Measurements from ENCODE around the gene NFIA.

The NFIA gene

GRCh38 chr1:61386323-61386722, 304.0 kb downstream of the NFIA start:
- Histone ChIP-seq H3K4me3 (IDR thresholded peaks at IDR 0.05; ENCODE audit: insufficient read depth, low read depth, low read length) (no peak overlapping the region), H2AFZ (ENCODE audit: low read depth) (peak overlapping the region; percentile 53; the same call in 1 of the 2 replicates), H3K27me3 (ENCODE audit: insufficient read depth, low read depth) (no peaks in the 10 kb centered on the region), H3K4me2 (no peak overlapping the region), H3K4me1 (ENCODE audit: low read depth, poor library complexity, severe bottlenecking) (peaks cover 18% of the 10 kb centered on the region), H3K27ac (no peak overlapping the region), H3K9ac (no peak overlapping the region), H3K36me3 (ENCODE audit: insufficient read depth) (no peaks in the 10 kb centered on the region), H4K20me1 (ENCODE audit: insufficient read depth) (no peaks in the 10 kb centered on the region), H3K79me2 (ENCODE audit: insufficient read depth, low read depth) (no peaks in the 10 kb centered on the region)
- TF ChIP-seq, protein P1, sequence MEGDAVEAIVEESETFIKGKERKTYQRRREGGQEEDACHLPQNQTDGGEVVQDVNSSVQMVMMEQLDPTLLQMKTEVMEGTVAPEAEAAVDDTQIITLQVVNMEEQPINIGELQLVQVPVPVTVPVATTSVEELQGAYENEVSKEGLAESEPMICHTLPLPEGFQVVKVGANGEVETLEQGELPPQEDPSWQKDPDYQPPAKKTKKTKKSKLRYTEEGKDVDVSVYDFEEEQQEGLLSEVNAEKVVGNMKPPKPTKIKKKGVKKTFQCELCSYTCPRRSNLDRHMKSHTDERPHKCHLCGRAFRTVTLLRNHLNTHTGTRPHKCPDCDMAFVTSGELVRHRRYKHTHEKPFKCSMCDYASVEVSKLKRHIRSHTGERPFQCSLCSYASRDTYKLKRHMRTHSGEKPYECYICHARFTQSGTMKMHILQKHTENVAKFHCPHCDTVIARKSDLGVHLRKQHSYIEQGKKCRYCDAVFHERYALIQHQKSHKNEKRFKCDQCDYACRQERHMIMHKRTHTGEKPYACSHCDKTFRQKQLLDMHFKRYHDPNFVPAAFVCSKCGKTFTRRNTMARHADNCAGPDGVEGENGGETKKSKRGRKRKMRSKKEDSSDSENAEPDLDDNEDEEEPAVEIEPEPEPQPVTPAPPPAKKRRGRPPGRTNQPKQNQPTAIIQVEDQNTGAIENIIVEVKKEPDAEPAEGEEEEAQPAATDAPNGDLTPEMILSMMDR (conservative IDR thresholded peaks at IDR 0.05; ENCODE audit: low read depth, low read length): no peak

GRCh38 chr1:61386770-61387169, 304.4 kb downstream of the NFIA start:
- H3K9ac ChIP-seq: no peak overlapping the region; the same call in 1 of the 2 replicates
- H3K4me3 ChIP-seq (IDR thresholded peaks at IDR 0.05; ENCODE audit: insufficient read depth, low read depth, low read length): no peak overlapping the region
- peaks cover 18% of the 10 kb centered on the region for H3K4me1 ChIP-seq (ENCODE audit: low read depth, poor library complexity, severe bottlenecking)
- peak overlapping the region; percentile 56 for H3K4me2 ChIP-seq
- no peaks in the 10 kb centered on the region for H3K27me3 ChIP-seq (ENCODE audit: insufficient read depth, low read depth)
- H2AFZ ChIP-seq (ENCODE audit: low read depth): peak overlapping the region; percentile 53
- TF ChIP-seq, protein P1 (conservative IDR thresholded peaks at IDR 0.05; ENCODE audit: low read depth, low read length): no peak
- H4K20me1 ChIP-seq (ENCODE audit: insufficient read depth): no peaks in the 10 kb centered on the region
- no peaks in the 10 kb centered on the region for H3K36me3 ChIP-seq (ENCODE audit: insufficient read depth)
- no peaks in the 10 kb centered on the region for H3K79me2 ChIP-seq (ENCODE audit: insufficient read depth, low read depth)
- H3K27ac ChIP-seq: peak overlapping the region; percentile 14; the same call in 1 of the 2 replicates

DNA sequence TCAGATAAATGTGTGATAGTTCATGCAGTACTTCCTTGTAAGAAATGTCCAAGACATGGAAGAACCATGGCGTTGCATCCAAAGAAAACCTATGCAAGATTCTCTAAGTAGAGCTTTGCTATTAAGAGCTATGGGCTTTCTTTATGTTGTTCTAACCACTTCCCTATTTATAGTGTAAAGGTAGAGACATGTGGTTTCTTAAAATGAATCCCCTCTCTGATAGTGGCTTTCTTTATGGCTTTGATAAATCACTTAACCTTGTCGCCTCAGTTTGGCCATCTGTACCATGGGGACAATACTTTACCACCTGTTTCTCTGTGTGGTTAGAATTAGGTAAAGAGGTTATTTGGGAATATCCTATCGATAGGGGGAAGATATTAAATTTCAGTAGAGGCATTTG, 305.5 kb downstream of the NFIA start:
- H3K79me2 ChIP-seq (ENCODE audit: insufficient read depth, low read depth): no peaks in the 10 kb centered on the region
- H3K27ac ChIP-seq: peak overlapping the region; percentile 14; the same call in 1 of the 2 replicates
- no peaks in the 10 kb centered on the region for H4K20me1 ChIP-seq (ENCODE audit: insufficient read depth)
- peaks cover 18% of the 10 kb centered on the region for H3K4me1 ChIP-seq (ENCODE audit: low read depth, poor library complexity, severe bottlenecking)
- no peak overlapping the region for H3K4me3 ChIP-seq (IDR thresholded peaks at IDR 0.05; ENCODE audit: insufficient read depth, low read depth, low read length)
- no peaks in the 10 kb centered on the region for H3K27me3 ChIP-seq (ENCODE audit: insufficient read depth, low read depth)
- peak overlapping the region; percentile 53; the same call in 1 of the 2 replicates for H2AFZ ChIP-seq (ENCODE audit: low read depth)
- peak overlapping the region; percentile 56; the same call in 1 of the 2 replicates for H3K4me2 ChIP-seq
- no peaks in the 10 kb centered on the region for H3K36me3 ChIP-seq (ENCODE audit: insufficient read depth)
- TF ChIP-seq, protein P1 (conservative IDR thresholded peaks at IDR 0.05; ENCODE audit: low read depth, low read length): no peak
- no peak overlapping the region for H3K9ac ChIP-seq

- H2AFZ ChIP-seq (ENCODE audit: low read depth): no peak overlapping the region
- H3K4me1 ChIP-seq (ENCODE audit: low read depth, poor library complexity, severe bottlenecking): peaks cover 18% of the 10 kb centered on the region
- TF ChIP-seq, protein P1 (conservative IDR thresholded peaks at IDR 0.05; ENCODE audit: low read depth, low read length): no peak
- H3K27me3 ChIP-seq (ENCODE audit: insufficient read depth, low read depth): no peaks in the 10 kb centered on the region
- no peak overlapping the region for H3K27ac ChIP-seq
- no peaks in the 10 kb centered on the region for H3K36me3 ChIP-seq (ENCODE audit: insufficient read depth)
- H3K9ac ChIP-seq: no peak overlapping the region
- no peaks in the 10 kb centered on the region for H3K79me2 ChIP-seq (ENCODE audit: insufficient read depth, low read depth)
- H4K20me1 ChIP-seq (ENCODE audit: insufficient read depth): no peaks in the 10 kb centered on the region
- no peak overlapping the region for H3K4me2 ChIP-seq
- no peak overlapping the region for H3K4me3 ChIP-seq (IDR thresholded peaks at IDR 0.05; ENCODE audit: insufficient read depth, low read depth, low read length)
Observed at GRCh38 chr1:61388566-61388965, 306.2 kb downstream of the NFIA start.
